H1 (cell line): ENCODE measurements around the gene TRIM9. TPM values are rescaled to one million over a fixed set of nuclear protein-coding genes. Genes with fewer than 3 reads are reported as not detected.

Experiments used
- BACH1 ChIP-seq: IDR thresholded peaks from 2 replicates; pipeline ENCODE4 v1.6.1; 2012; ENCODE audit warnings: low read length, improper control_type of control experiment
- SUZ12 ChIP-seq: fragments of 200-600 bp; sonication (generic); IDR thresholded peaks from 2 replicates; pipeline ENCODE4 v1.6.1; 2012; ENCODE audit warnings: mild to moderate bottlenecking, inconsistent platforms, low read length, moderate library complexity, mixed read lengths
- polyA plus RNA-seq, 7 experiments: library from polyadenylated mRNA; depleted of rRNA in 3 of 7; stranded (reverse) in 5 of 7; unstranded in 2 of 7; fragments of >200 nt in 5 of 7; fragments of 200-250 nt in 2 of 7; gene quantifications; 1 replicate in 5 of 7; 2 replicates in 1 of 7; 4 replicates in 1 of 7; pipeline versions ENCODE4 v1.2.1 to v1.2.3, GENCODE V29; 2011 to 2013; ENCODE audit warnings: missing spikeins in 2 of 7, mixed read lengths in 2 of 7
- total RNA-seq: library from RNA; stranded (reverse); fragmentation: NEBNext Ultra II Directional; extraction: Animal tissue kit (Norgen Biotek cat#: 25700); gene quantifications from 2 replicates; pipeline ENCODE4 v1.2.1, GENCODE V29; 2021

TRIM9 gene
- total and polyA plus RNA-seq, 2 of the 8 experiments (the other 6 are each of a cell fraction or from before 2014, with no cell fraction given) = 2.7 to 5.4 TPM

- TF ChIP-seq BACH1 (no peak), SUZ12 (no peak)
Observed at GRCh38 chr14:50944647-50945413, 150.1 kb downstream of the TRIM9 start (continued).
